DND-41 (cell line): Measurements from ENCODE around the gene FAM163B.

Experiments
- ATAC-seq: fragments of 200-7000 bp; cut with Tn5 transposase; 3 replicates; pipeline ENCODE4 v1.9.1; 2021; ENCODE audit warnings: low read depth; ENCODE audit not compliant: insufficient read depth
- DNase-seq: peaks from one replicate; pipeline ENCODE4 v3.0.0-alpha.2; 2020
- H2AFZ ChIP-seq: 2 replicates; pipeline ENCODE4 v1.6.0; 2012; ENCODE audit warnings: low read depth, low read length
- H3K27ac ChIP-seq: 2 replicates; pipeline ENCODE4 v1.5.1; 2012; ENCODE audit warnings: low read length, inconsistent platforms
- H3K27me3 ChIP-seq: fragments of 200-600 bp; sonication (generic); 2 replicates; pipeline ENCODE4 v1.6.0; 2012; ENCODE audit warnings: low read length, mild to moderate bottlenecking, inconsistent platforms; ENCODE audit not compliant: insufficient read depth, poor library complexity
- H3K36me3 ChIP-seq: 2 replicates; pipeline ENCODE4 v1.5.1; 2012; ENCODE audit warnings: low read length, inconsistent platforms; ENCODE audit not compliant: insufficient read depth
- H3K4me1 ChIP-seq: 2 replicates; pipeline ENCODE4 v1.5.1; 2012; ENCODE audit warnings: mild to moderate bottlenecking, low read length; ENCODE audit not compliant: insufficient read depth
- H3K4me2 ChIP-seq: 2 replicates; pipeline ENCODE4 v1.6.0; 2012; ENCODE audit warnings: mild to moderate bottlenecking, moderate library complexity, low read length, inconsistent platforms; ENCODE audit not compliant: insufficient read depth
- H3K4me3 ChIP-seq, 2 experiments: fragments of 200-600 bp in 1 of 2; shearing (Covaris generic) in 1 of 2; 2 replicates each; pipeline ENCODE4 v1.5.1; 2012 to 2016; ENCODE audit warnings: inconsistent platforms in 2 of 2, low read length in 2 of 2, mild to moderate bottlenecking in 2 of 2, low read depth in 1 of 2, moderate library complexity in 1 of 2
- H3K79me2 ChIP-seq: 2 replicates; pipeline ENCODE4 v1.6.0; 2012; ENCODE audit warnings: low read length, inconsistent platforms; ENCODE audit not compliant: insufficient read depth
- H3K9ac ChIP-seq: 2 replicates; pipeline ENCODE4 v1.6.0; 2012; ENCODE audit warnings: low read depth, mild to moderate bottlenecking, inconsistent platforms, low read length, moderate library complexity
- H3K9me3 ChIP-seq: 2 replicates; pipeline ENCODE4 v1.5.1; 2012; ENCODE audit warnings: low read length, moderate library complexity, mild to moderate bottlenecking, inconsistent platforms; ENCODE audit not compliant: insufficient read depth, severe bottlenecking
- H4K20me1 ChIP-seq: 2 replicates; pipeline ENCODE4 v1.6.0; 2012; ENCODE audit warnings: low read length; ENCODE audit not compliant: insufficient read depth
- EZH2 ChIP-seq: IDR thresholded peaks from 3 replicates; pipeline ENCODE4 v1.6.1; 2012; ENCODE audit warnings: borderline replicate concordance, low read depth, mild to moderate bottlenecking, moderate library complexity, low read length, inconsistent platforms; ENCODE audit not compliant: severe bottlenecking
- TF ChIP-seq, protein P1 (sequence below): IDR thresholded peaks from 2 replicates; pipeline ENCODE4 v1.5.1; 2012; ENCODE audit warnings: borderline replicate concordance, low read length, moderate library complexity, mild to moderate bottlenecking; ENCODE audit not compliant: poor library complexity, severe bottlenecking; ENCODE audit errors: extremely low read depth

FAM163B gene

GRCh38 chr9:133569121-133569785, 39.9 kb downstream of the FAM163B start:
- DNase-seq (no peak), ATAC-seq (no peak)
- H3K4me1 ChIP-seq = no peaks in the 10 kb centered on the region
- no peak overlapping the region for H3K9ac ChIP-seq
- H3K36me3 ChIP-seq = no peaks in the 10 kb centered on the region
- H3K4me3 ChIP-seq = no peak overlapping the region
- no peak overlapping the region for H3K4me2 ChIP-seq
- TF ChIP-seq EZH2 = no peak
- TF ChIP-seq, protein P1, sequence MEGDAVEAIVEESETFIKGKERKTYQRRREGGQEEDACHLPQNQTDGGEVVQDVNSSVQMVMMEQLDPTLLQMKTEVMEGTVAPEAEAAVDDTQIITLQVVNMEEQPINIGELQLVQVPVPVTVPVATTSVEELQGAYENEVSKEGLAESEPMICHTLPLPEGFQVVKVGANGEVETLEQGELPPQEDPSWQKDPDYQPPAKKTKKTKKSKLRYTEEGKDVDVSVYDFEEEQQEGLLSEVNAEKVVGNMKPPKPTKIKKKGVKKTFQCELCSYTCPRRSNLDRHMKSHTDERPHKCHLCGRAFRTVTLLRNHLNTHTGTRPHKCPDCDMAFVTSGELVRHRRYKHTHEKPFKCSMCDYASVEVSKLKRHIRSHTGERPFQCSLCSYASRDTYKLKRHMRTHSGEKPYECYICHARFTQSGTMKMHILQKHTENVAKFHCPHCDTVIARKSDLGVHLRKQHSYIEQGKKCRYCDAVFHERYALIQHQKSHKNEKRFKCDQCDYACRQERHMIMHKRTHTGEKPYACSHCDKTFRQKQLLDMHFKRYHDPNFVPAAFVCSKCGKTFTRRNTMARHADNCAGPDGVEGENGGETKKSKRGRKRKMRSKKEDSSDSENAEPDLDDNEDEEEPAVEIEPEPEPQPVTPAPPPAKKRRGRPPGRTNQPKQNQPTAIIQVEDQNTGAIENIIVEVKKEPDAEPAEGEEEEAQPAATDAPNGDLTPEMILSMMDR = no peak
- H3K27me3 ChIP-seq = no peaks in the 10 kb centered on the region
- no peak overlapping the region for H2AFZ ChIP-seq
- no peaks in the 10 kb centered on the region for H3K79me2 ChIP-seq
- no peak overlapping the region for H3K27ac ChIP-seq
- H3K9me3 ChIP-seq = no peaks in the 10 kb centered on the region
- no peaks in the 10 kb centered on the region for H4K20me1 ChIP-seq

DNA sequence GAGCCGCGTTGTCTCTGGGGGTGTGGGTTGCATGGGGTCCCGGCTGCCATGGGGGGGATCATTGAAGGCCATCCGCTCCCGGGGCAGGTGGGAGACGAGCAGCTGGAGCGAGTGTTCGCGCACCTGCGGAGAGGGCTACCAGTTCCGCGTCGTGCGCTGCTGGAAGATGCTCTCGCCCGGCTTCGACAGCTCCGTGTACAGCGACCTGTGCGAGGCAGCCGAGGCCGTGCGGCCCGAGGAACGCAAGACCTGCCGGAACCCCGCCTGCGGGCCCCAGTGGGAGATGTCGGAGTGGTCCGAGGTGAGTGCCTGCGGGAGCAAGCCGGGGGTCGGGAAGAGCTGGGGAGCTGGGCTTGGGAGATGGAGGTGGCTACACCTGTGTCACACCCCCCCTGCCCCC, 41.0 kb downstream of the FAM163B start:
- DNase-seq = no peak
- no peak overlapping the region for H3K9ac ChIP-seq
- no peak overlapping the region for H2AFZ ChIP-seq
- H3K4me1 ChIP-seq = no peaks in the 10 kb centered on the region
- ATAC-seq = no peak
- no peaks in the 10 kb centered on the region for H3K27me3 ChIP-seq
- no peaks in the 10 kb centered on the region for H3K9me3 ChIP-seq
- H3K36me3 ChIP-seq = no peaks in the 10 kb centered on the region
- no peak for TF ChIP-seq EZH2
- TF ChIP-seq, protein P1 = no peak
- H4K20me1 ChIP-seq = no peaks in the 10 kb centered on the region
- H3K4me3 ChIP-seq = no peak overlapping the region
- H3K79me2 ChIP-seq = no peaks in the 10 kb centered on the region
- no peak overlapping the region for H3K27ac ChIP-seq
- H3K4me2 ChIP-seq = no peak overlapping the region

DNA sequence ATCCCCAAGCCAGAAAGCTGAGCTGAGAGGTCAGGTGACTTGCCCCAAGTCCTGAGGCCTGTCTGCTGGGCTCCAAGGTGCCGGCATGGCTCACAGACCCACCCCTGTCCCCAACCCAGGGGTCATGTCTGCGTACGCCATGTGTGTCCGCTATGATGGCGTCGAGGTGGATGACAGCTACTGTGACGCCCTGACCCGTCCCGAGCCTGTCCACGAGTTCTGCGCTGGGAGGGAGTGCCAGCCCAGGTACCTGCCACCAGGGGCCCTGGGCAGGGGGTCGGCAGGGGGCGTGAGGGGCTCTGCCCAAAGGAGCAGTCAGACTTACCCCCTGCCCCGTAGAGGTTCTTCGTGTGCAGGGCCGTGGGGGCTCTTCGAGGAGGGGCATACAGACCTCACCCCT, 42.4 kb downstream of the FAM163B start:
- DNase-seq = no peak
- no peaks in the 10 kb centered on the region for H3K27me3 ChIP-seq
- no peak overlapping the region for H2AFZ ChIP-seq
- no peaks in the 10 kb centered on the region for H3K36me3 ChIP-seq
- TF ChIP-seq EZH2 = no peak
- TF ChIP-seq, protein P1 = no peak
- no peaks in the 10 kb centered on the region for H3K4me1 ChIP-seq
- no peak overlapping the region for H3K4me2 ChIP-seq
- no peak overlapping the region for H3K27ac ChIP-seq
- H3K79me2 ChIP-seq = no peaks in the 10 kb centered on the region
- no peak overlapping the region for H3K4me3 ChIP-seq
- no peak overlapping the region for H3K9ac ChIP-seq
- no peak for ATAC-seq
- no peaks in the 10 kb centered on the region for H4K20me1 ChIP-seq
- no peaks in the 10 kb centered on the region for H3K9me3 ChIP-seq

- ATAC-seq = no peak
- no peak overlapping the region for H2AFZ ChIP-seq
- DNase-seq = no peak
- H3K27me3 ChIP-seq = no peaks in the 10 kb centered on the region
- no peak overlapping the region for H3K27ac ChIP-seq
- TF ChIP-seq, protein P1 = no peak
- TF ChIP-seq EZH2 = no peak
- H3K4me1 ChIP-seq = no peaks in the 10 kb centered on the region
- no peak overlapping the region for H3K4me3 ChIP-seq
- no peaks in the 10 kb centered on the region for H4K20me1 ChIP-seq
- H3K36me3 ChIP-seq = no peaks in the 10 kb centered on the region
- no peak overlapping the region for H3K4me2 ChIP-seq
- H3K79me2 ChIP-seq = no peaks in the 10 kb centered on the region
- H3K9ac ChIP-seq = no peak overlapping the region
- H3K9me3 ChIP-seq = no peaks in the 10 kb centered on the region
Measured at GRCh38 chr9:133566382-133566781, 42.8 kb downstream of the FAM163B start.
